K562 (cell line): ENCODE measurements around the gene SPEM3. TPM values are rescaled to one million over a fixed set of nuclear protein-coding genes. Genes with fewer than 3 reads are reported as not detected.

Experiments
- ATAC-seq: fragments of 200-7000 bp; cut with Tn5 transposase; 3 replicates; pipeline ENCODE4 v1.9.1; 2020; ENCODE audit warnings: moderate library complexity
- Bru-seq: library from RNA; stranded (reverse); fragments of 400-500 nt; gene quantifications from one replicate; lab custom pipeline; 2021; lab: Mats Ljungman, UMichigan
- BruChase-seq, 2 experiments: library from RNA; stranded (reverse); fragments of 400-500 nt; gene quantifications; one replicate each; lab custom pipeline; 2021; lab: Mats Ljungman, UMichigan
- BruUV-seq: library from RNA; stranded (reverse); fragments of 400-500 nt; replicated peaks from 2 replicates; lab custom pipeline; 2021; lab: Mats Ljungman, UMichigan
- CTCF ChIA-PET: fragments of 300-600 bp; formaldehyde crosslinking; extraction: SDS; loops from one replicate; lab custom pipeline; 2021; ENCODE audit warnings: low intra/inter-chr PET ratio; lab: Yijun Ruan, JAX
- POLR2A ChIA-PET: fragments of 300-600, 350-650 bp; sonication (Branson Sonifier 250); formaldehyde crosslinking; extraction: SDS; loops from one replicate; lab custom pipeline; 2021; ENCODE audit warnings: antibody characterized with exemption, inconsistent platforms; lab: Yijun Ruan, JAX
- DNase-seq, 4 experiments: peaks; one replicate each; pipeline versions ENCODE4 v3.0.0 to v3.0.0-alpha.2; 2011 to 2018; ENCODE audit warnings: low spot score in 3 of 4, mixed read lengths in 3 of 4; ENCODE audit errors: extremely low read depth in 1 of 4
- FAIRE-seq: peaks from 2 replicates; lab custom pipeline; 2011; peaks lifted over from hg19 to GRCh38; lab: Jason Lieb, UNC
- H2AFZ ChIP-seq: 2 replicates; pipeline ENCODE4 v1.6.0; 2011; ENCODE audit warnings: low read depth, low read length, control low read depth, inconsistent platforms
- H3K27ac ChIP-seq: fragments of 200-600 bp; 3 replicates; pipeline ENCODE4 v1.8.0; 2011; ENCODE audit warnings: low read depth, mild to moderate bottlenecking, control low read depth, inconsistent platforms, low read length, moderate library complexity, mixed read lengths; ENCODE audit errors: extremely low read depth
- H3K27me3 ChIP-seq, 2 experiments: fragments of 300-600 bp in 1 of 2; 2 replicates in 1 of 2; 3 replicates in 1 of 2; pipeline versions ENCODE4 v1.6.0 to v1.8.0; 2011; ENCODE audit warnings: inconsistent platforms in 2 of 2, low read length in 2 of 2, mild to moderate bottlenecking in 1 of 2, mixed read lengths in 1 of 2, moderate library complexity in 1 of 2; ENCODE audit not compliant: control insufficient read depth in 2 of 2, insufficient read depth in 2 of 2
- H3K36me3 ChIP-seq: fragments of 300-600 bp; 3 replicates; pipeline ENCODE4 v1.8.0; 2011; ENCODE audit warnings: mild to moderate bottlenecking, low read length, inconsistent platforms; ENCODE audit not compliant: control insufficient read depth, insufficient read depth
- H3K4me1 ChIP-seq, 2 experiments: fragments of 200-600 bp in 1 of 2; replicated peaks in 1 of 2; 2 replicates in 1 of 2; 3 replicates in 1 of 2; pipeline versions ENCODE4 v1.5.1 to v1.8.0; 2011; ENCODE audit warnings: inconsistent platforms in 2 of 2, low read length in 2 of 2, mild to moderate bottlenecking in 1 of 2, mixed read lengths in 1 of 2, moderate library complexity in 1 of 2; ENCODE audit not compliant: control insufficient read depth in 2 of 2, insufficient read depth in 2 of 2
- H3K4me2 ChIP-seq: 2 replicates; pipeline ENCODE4 v1.6.1; 2011; ENCODE audit warnings: low read length, control low read depth, inconsistent platforms, mixed read lengths; ENCODE audit not compliant: insufficient read depth
- H3K4me3 ChIP-seq: fragments of 200-600 bp; sonication (generic), shearing (Covaris generic); 2 replicates; pipeline ENCODE4 v1.5.1; 2016; ENCODE audit warnings: control low read depth, inconsistent platforms
- H3K79me2 ChIP-seq: fragments of 200-600 bp; 3 replicates; pipeline ENCODE4 v1.8.0; 2011; ENCODE audit warnings: low read length, inconsistent platforms; ENCODE audit not compliant: control insufficient read depth, insufficient read depth
- H3K9ac ChIP-seq, 2 experiments: 2 replicates each; pipeline versions ENCODE4 v1.6.0 to v1.6.1; 2011; ENCODE audit warnings: low read depth in 2 of 2, low read length in 2 of 2, control low read depth in 1 of 2, inconsistent platforms in 1 of 2, mild to moderate bottlenecking in 1 of 2, mixed read lengths in 1 of 2; ENCODE audit not compliant: insufficient read depth in 1 of 2
- H3K9me1 ChIP-seq: one replicate; pipeline ENCODE4 v1.6.0; 2011; ENCODE audit warnings: inconsistent platforms, mild to moderate bottlenecking, low read length, moderate library complexity; ENCODE audit not compliant: control insufficient read depth, insufficient read depth
- H3K9me3 ChIP-seq: replicated peaks from 2 replicates; pipeline ENCODE4 v1.5.1; 2011; ENCODE audit warnings: low read depth, low read length, inconsistent platforms; ENCODE audit not compliant: control insufficient read depth, insufficient read depth
- H4K20me1 ChIP-seq: replicated peaks from 2 replicates; pipeline ENCODE4 v1.6.1; 2011; ENCODE audit warnings: low read length, inconsistent platforms, mixed read lengths; ENCODE audit not compliant: control insufficient read depth, insufficient read depth
- CCAR2 ChIP-seq: fragments of 200-400 bp; formaldehyde crosslinking; IDR thresholded peaks from 2 replicates; pipeline ENCODE4 v1.6.1; 2017; ENCODE audit warnings: mild to moderate bottlenecking, low read depth, low read length
- HDGF ChIP-seq: fragments of 450-650 bp; IDR thresholded peaks from 2 replicates; pipeline ENCODE4 v1.6.1; 2016
- RCOR1 ChIP-seq, 2 experiments: IDR thresholded peaks; 2 replicates each; pipeline ENCODE4 v1.6.1; 2012; ENCODE audit warnings: low read depth in 2 of 2, low read length in 2 of 2, borderline replicate concordance in 1 of 2, improper control_type of control experiment in 1 of 2
- THRAP3 ChIP-seq: fragments of 450-650 bp; IDR thresholded peaks from 2 replicates; pipeline ENCODE4 v1.6.1; 2016; ENCODE audit warnings: mild to moderate bottlenecking, inconsistent platforms, borderline replicate concordance
- ZKSCAN1 ChIP-seq: fragments of 150-350 bp; IDR thresholded peaks from 2 replicates; pipeline ENCODE4 v1.6.1; 2016; ENCODE audit warnings: low read depth, low read length
- WGBS: fragments of 100-300 bp; shearing (Covaris generic); methylation state at CpG from one replicate; pipeline ENCODE4 v1.1.6; 2016; ENCODE audit warnings: low coverage, mixed read lengths; ENCODE audit not compliant: insufficient coverage; ENCODE audit errors: missing lambda C conversion rate; 5-methylcytosine and 5-hydroxymethylcytosine counted together
- in situ Hi-C: fragments of 300-500 bp; cut with MboI; formaldehyde crosslinking; loops from 4 replicates; pipeline ENCODE4 v1.15.0; 2018; ENCODE audit warnings: inconsistent platforms, mixed read lengths
- intact Hi-C: fragments of 100-400 bp; cut with micrococcal nuclease; formaldehyde crosslinking; loops from 2 replicates; pipeline ENCODE4 v1.14.2; 2022
- long read RNA-seq, 3 experiments: library from polyadenylated mRNA in 2 of 3; library from RNA in 1 of 3; unstranded in 2 of 3; stranded (forward) in 1 of 3; transcript quantifications; one replicate each; pipeline ENCODE4 v2.0.0, GENCODE V29; 2019 to 2022
- polyA minus RNA-seq, 3 experiments: library from RNA; depleted of rRNA, polyadenylated mRNA; stranded (reverse); fragments of >200 nt; gene quantifications; 2 replicates each; pipeline ENCODE4 v1.2.3, GENCODE V29; 2011
- polyA plus RNA-seq, 8 experiments: library from polyadenylated mRNA; depleted of rRNA in 4 of 8; stranded (reverse) in 5 of 8; unstranded in 3 of 8; fragments of >200 nt; fragmentation: Nextera tagmentation in 2 of 8; fragmentation: Illumina TruSeq in 1 of 8; extraction: Ambion mirVana in 2 of 8; extraction: Trizol in 1 of 8; gene quantifications; 2 replicates each; pipeline versions ENCODE4 v1.2.1 to v1.2.3, GENCODE V29; 2011 to 2014; ENCODE audit warnings: inconsistent platforms in 1 of 8, missing spikeins in 1 of 8
- total RNA-seq, 7 experiments: library from RNA; depleted of rRNA in 6 of 7; stranded (reverse); fragments of >200 nt in 6 of 7; fragmentation: Illumina TruSeq in 2 of 7; extraction: Trizol in 2 of 7; gene quantifications; 2 replicates each; pipeline versions ENCODE4 v1.2.1 to v1.2.3, GENCODE V29; 2011 to 2021; ENCODE audit warnings: low replicate concordance in 1 of 7
- TF ChIP-seq, protein P1 (sequence below): sonication (generic); formaldehyde crosslinking; IDR thresholded peaks from 2 replicates; pipeline ENCODE4 v1.8.0; 2022; ENCODE audit warnings: mild to moderate bottlenecking, missing genetic modification reagents
- TF ChIP-seq, protein P2 (sequence below): conservative IDR thresholded peaks from 2 replicates; pipeline ENCODE4 v1.6.1; 2011; ENCODE audit warnings: low read depth, mild to moderate bottlenecking, low read length; ENCODE audit not compliant: control insufficient read depth
- TF ChIP-seq, protein P3 (sequence below): fragments of 450-650 bp; IDR thresholded peaks from one replicate; pipeline ENCODE4 v1.6.1; 2018; ENCODE audit warnings: mild to moderate bottlenecking, moderate library complexity; ENCODE audit not compliant: partially characterized antibody

The SPEM3 gene
- not detected in 2 replicates for total RNA-seq (2011; cell fraction: chromatin; rRNA removed; ENCODE audit: low replicate concordance)
- not detected in 2 replicates for total RNA-seq (2011; cell fraction: nucleolus; rRNA removed)
- not detected in 2 replicates for total RNA-seq (2011; cell fraction: nucleoplasm; rRNA removed)
- total RNA-seq (2014; rRNA removed): not detected in 2 replicates
- total RNA-seq (2014; rRNA removed; fragmentation: Illumina TruSeq; extraction: Trizol): not detected in 2 replicates
- total RNA-seq (2015; rRNA removed; fragmentation: Illumina TruSeq; extraction: Trizol): not detected in 2 replicates
- total RNA-seq (2021): not detected in 2 replicates
- not detected in 2 replicates for polyA plus RNA-seq (2011; rRNA removed)
- not detected in 2 replicates for polyA plus RNA-seq (2011; cell fraction: cytosol; rRNA removed)
- not detected in 2 replicates for polyA plus RNA-seq (2011; cell fraction: nucleus; rRNA removed)
- not detected in 2 replicates for polyA plus RNA-seq (2012)
- not detected in 2 replicates for polyA plus RNA-seq (2014; fragmentation: Illumina TruSeq; extraction: Trizol)
- not detected for polyA plus RNA-seq (2014; fragmentation: Nextera tagmentation; extraction: Ambion mirVana)
- not detected in 2 replicates for polyA plus RNA-seq (2014; rRNA removed)
- polyA minus RNA-seq (2011; rRNA and poly(A)+ RNA removed): not detected in 2 replicates
- not detected in 2 replicates for polyA minus RNA-seq (2011; cell fraction: cytosol; rRNA and poly(A)+ RNA removed)
- polyA minus RNA-seq (2011; cell fraction: nucleus; rRNA and poly(A)+ RNA removed): not detected in 2 replicates
- Bru-seq, nascent RNA: not detected
- not detected for BruChase-seq, experiment 1, labeled RNA remaining after a 2-hour chase
- BruChase-seq, experiment 2, labeled RNA remaining after a 6-hour chase: not detected
- long read RNA-seq, experiment 1: 0 reads
- long read RNA-seq, experiment 2: 0 reads
- long read RNA-seq, experiment 3: 0 reads

DNA sequence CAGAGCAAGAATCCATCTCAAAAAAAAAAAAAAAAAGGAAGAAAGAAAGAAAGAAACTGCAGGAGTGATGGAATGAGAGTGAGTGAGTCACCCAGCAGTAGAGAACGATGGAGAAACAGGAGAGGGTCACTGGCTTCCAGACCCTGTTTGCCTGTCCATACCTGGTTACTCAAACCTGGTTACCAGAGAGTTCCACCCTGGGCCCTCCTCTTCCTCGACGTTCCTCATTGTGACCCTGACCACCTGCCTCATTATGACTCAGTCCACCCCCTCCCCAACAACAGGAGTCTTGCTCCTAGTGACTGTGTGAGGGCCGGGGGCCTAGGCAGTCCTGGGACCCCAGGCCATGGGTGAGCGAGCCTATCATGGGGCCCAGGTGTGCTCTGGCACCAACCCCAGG, at the start of gene SPEM3:
Gene SPEM3, plus strand, starts transcription at position 301 of the 400 bp plus-strand sequence. Its CDS starts 46 bp downstream, at position 347.
- DNase-seq: no peak

More for the DNA sequence above, at the start of gene SPEM3:
- intact Hi-C loops (no loop called here), in situ Hi-C loops (no loop called here)
- Histone ChIP-seq H3K9me1 (no peaks in the 10 kb centered on the region), H2AFZ (no peak within 1 kb of the TSS), H3K9ac (no peak within 1 kb of the TSS), H3K27me3 (no peaks in the 10 kb centered on the region), H3K4me3 (no peak within 1 kb of the TSS), H3K27ac (no peak within 1 kb of the TSS), H3K4me1 (peaks cover 0 to 14% of the 10 kb centered on the region in 2 experiments; a peak in 2 of 5 replicates), H3K36me3 (no peaks in the 10 kb centered on the region), H3K79me2 (no peaks in the 10 kb centered on the region), H3K4me2 (no peak within 1 kb of the TSS), H3K9me3 (no peaks in the 10 kb centered on the region), H4K20me1 (no peaks in the 10 kb centered on the region)
- ATAC-seq (no peak), FAIRE-seq (no peak)
- TF ChIP-seq HDGF: no peak
- TF ChIP-seq THRAP3: no peak
- TF ChIP-seq ZKSCAN1: no peak
- TF ChIP-seq, protein P1, sequence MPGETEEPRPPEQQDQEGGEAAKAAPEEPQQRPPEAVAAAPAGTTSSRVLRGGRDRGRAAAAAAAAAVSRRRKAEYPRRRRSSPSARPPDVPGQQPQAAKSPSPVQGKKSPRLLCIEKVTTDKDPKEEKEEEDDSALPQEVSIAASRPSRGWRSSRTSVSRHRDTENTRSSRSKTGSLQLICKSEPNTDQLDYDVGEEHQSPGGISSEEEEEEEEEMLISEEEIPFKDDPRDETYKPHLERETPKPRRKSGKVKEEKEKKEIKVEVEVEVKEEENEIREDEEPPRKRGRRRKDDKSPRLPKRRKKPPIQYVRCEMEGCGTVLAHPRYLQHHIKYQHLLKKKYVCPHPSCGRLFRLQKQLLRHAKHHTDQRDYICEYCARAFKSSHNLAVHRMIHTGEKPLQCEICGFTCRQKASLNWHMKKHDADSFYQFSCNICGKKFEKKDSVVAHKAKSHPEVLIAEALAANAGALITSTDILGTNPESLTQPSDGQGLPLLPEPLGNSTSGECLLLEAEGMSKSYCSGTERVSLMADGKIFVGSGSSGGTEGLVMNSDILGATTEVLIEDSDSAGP: no peak
- TF ChIP-seq, protein P2, sequence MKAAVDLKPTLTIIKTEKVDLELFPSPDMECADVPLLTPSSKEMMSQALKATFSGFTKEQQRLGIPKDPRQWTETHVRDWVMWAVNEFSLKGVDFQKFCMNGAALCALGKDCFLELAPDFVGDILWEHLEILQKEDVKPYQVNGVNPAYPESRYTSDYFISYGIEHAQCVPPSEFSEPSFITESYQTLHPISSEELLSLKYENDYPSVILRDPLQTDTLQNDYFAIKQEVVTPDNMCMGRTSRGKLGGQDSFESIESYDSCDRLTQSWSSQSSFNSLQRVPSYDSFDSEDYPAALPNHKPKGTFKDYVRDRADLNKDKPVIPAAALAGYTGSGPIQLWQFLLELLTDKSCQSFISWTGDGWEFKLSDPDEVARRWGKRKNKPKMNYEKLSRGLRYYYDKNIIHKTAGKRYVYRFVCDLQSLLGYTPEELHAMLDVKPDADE: no peak
- TF ChIP-seq RCOR1 (IDR thresholded peaks at IDR 0.05; ENCODE audit: borderline replicate concordance in 1 of 2, low read depth in 2 of 2, low read length in 2 of 2): no peak
- TF ChIP-seq, protein P3, sequence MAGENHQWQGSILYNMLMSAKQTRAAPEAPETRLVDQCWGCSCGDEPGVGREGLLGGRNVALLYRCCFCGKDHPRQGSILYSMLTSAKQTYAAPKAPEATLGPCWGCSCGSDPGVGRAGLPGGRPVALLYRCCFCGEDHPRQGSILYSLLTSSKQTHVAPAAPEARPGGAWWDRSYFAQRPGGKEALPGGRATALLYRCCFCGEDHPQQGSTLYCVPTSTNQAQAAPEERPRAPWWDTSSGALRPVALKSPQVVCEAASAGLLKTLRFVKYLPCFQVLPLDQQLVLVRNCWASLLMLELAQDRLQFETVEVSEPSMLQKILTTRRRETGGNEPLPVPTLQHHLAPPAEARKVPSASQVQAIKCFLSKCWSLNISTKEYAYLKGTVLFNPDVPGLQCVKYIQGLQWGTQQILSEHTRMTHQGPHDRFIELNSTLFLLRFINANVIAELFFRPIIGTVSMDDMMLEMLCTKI: no peak
- no peak for TF ChIP-seq CCAR2
- BruUV-seq: no TSS peak
- ChIA-PET CTCF (no interaction called here), POLR2A (interaction anchor here (0.6 kb wide), 1 partner anchor 221 kb away, joined by 4 read pairs; no protein-coding TSS in a partner anchor)
- WGBS: 0% methylated on average over 3 of the region's 5 CpGs
